Measurements from ENCODE around the gene ABCG4.

GRCh38 chr11:119099711-119100110, 49.1 kb upstream of the ABCG4 start:
- no peak for TF ChIP-seq REST (IDR thresholded peaks at IDR 0.05; ENCODE audit: unreplicated experiment)
- TF ChIP-seq CTCF (conservative IDR thresholded peaks at IDR 0.05; ENCODE audit: low read depth in 2 of 2), result no peak
- TF ChIP-seq ETS1 (IDR thresholded peaks at IDR 0.05), result no peak
- TF ChIP-seq POLR2AphosphoS5 (IDR thresholded peaks at IDR 0.05; ENCODE audit: low read depth), result no peak
- TF ChIP-seq EZH2 (IDR thresholded peaks at IDR 0.05; ENCODE audit: low read depth, unreplicated experiment), result no peak
- no peak for TF ChIP-seq EZH2phosphoT487 (IDR thresholded peaks at IDR 0.05; ENCODE audit: unreplicated experiment)
- TF ChIP-seq JUNB (IDR thresholded peaks at IDR 0.05; ENCODE audit: unreplicated experiment), result no peak
- no peak for TF ChIP-seq ZNF114 (CRISPR knock-in tag; IDR thresholded peaks at IDR 0.05)
- no peak for TF ChIP-seq NANOG (IDR thresholded peaks at IDR 0.05; ENCODE audit: borderline replicate concordance)

All from GM23338 (cell line).